B cell (primary cell): ENCODE results near the gene LSM5.

Source experiments
- CTCF ChIP-seq: fragments of 200-600 bp; IDR thresholded peaks from one replicate; pipeline ENCODE4 v1.8.0; 2022; ENCODE audit warnings: antibody characterized with exemption, mild to moderate bottlenecking
- EZH2 ChIP-seq: IDR thresholded peaks from 2 replicates; pipeline ENCODE4 v1.6.1; 2012; ENCODE audit warnings: borderline replicate concordance, low read depth, mild to moderate bottlenecking, moderate library complexity, low read length; ENCODE audit not compliant: insufficient read depth, poor library complexity, severe bottlenecking

GRCh38 chr7:32481176-32481575 lies 9.0 kb downstream of the LSM5 start:
- TF ChIP-seq CTCF (no peak), EZH2 (no peak)
